Breast epithelium (tissue), 4 donors: ENCODE data around the gene ITPRIP. TPM values are rescaled to one million over a fixed set of nuclear protein-coding genes. Genes with fewer than 3 reads are reported as not detected.

Source experiments
- DNase-seq, 2 donors: peaks; one replicate each; pipeline ENCODE4 v3.0.0-alpha.2; 2019; ENCODE audit warnings: low spot score in 2 of 2
- H3K27ac ChIP-seq, 2 donors: fragments of 200-600 bp; sonication (generic) in 1 of 2; one replicate each; pipeline ENCODE4 v1.5.1; 2016 to 2019; ENCODE audit warnings: mild to moderate bottlenecking in 1 of 2
- H3K27me3 ChIP-seq, 2 donors: fragments of 200-600 bp; sonication (generic) in 1 of 2; one replicate each; pipeline versions ENCODE4 v1.5.1 to v1.6.0; 2017 to 2019; ENCODE audit warnings: control low read depth in 1 of 2, mild to moderate bottlenecking in 1 of 2
- H3K36me3 ChIP-seq: fragments of 200-600 bp; one replicate; pipeline ENCODE4 v1.5.1; 2019
- H3K4me1 ChIP-seq, 2 donors: fragments of 200-600 bp; sonication (generic); one replicate each; pipeline ENCODE4 v1.5.1; 2016 to 2019; ENCODE audit warnings: control low read depth in 1 of 2
- H3K4me3 ChIP-seq, 3 donors: fragments of 200-600 bp; sonication (generic); 1 replicate in 2 of 3; 2 replicates in 1 of 3; pipeline ENCODE4 v1.5.1; 2016 to 2019; ENCODE audit warnings: mild to moderate bottlenecking in 3 of 3, moderate library complexity in 2 of 3
- H3K9me3 ChIP-seq, 2 donors: fragments of 200-600 bp; sonication (generic) in 1 of 2; one replicate each; pipeline ENCODE4 v1.5.1; 2016 to 2019; ENCODE audit warnings: control low read depth in 1 of 2
- POLR2A ChIP-seq: fragments of 450-650 bp; IDR thresholded peaks from one replicate; pipeline ENCODE4 v1.6.1; 2016; ENCODE audit warnings: antibody characterized with exemption, mild to moderate bottlenecking, moderate library complexity
- POLR2AphosphoS5 ChIP-seq, 3 donors: sonication (generic); formaldehyde crosslinking; IDR thresholded peaks; one replicate each; pipeline ENCODE4 v1.6.1; 2017; ENCODE audit warnings: antibody characterized with exemption in 3 of 3
- intact Hi-C: fragments of 100-400 bp; cut with DNase I; formaldehyde crosslinking; loops from one replicate; pipeline ENCODE4 v1.15.1; 2023; ENCODE audit warnings: low total_unique reads
- total RNA-seq, 3 donors: library from RNA; depleted of rRNA; stranded (reverse); fragments of >200 nt; gene quantifications; one replicate each; pipeline ENCODE4 v1.1.0, GENCODE V29; 2016
- TF ChIP-seq, protein P1 (sequence below), 3 donors: fragments of 450-650 bp; IDR thresholded peaks; one replicate each; pipeline ENCODE4 v1.5.1; 2016 to 2017; ENCODE audit warnings: antibody characterized with exemption in 3 of 3, mild to moderate bottlenecking in 3 of 3, moderate library complexity in 3 of 3

Gene ITPRIP
- total RNA-seq, 3 donors from 2014 or later = 12.0 to 35.4 (median 20.9) TPM

DNA sequence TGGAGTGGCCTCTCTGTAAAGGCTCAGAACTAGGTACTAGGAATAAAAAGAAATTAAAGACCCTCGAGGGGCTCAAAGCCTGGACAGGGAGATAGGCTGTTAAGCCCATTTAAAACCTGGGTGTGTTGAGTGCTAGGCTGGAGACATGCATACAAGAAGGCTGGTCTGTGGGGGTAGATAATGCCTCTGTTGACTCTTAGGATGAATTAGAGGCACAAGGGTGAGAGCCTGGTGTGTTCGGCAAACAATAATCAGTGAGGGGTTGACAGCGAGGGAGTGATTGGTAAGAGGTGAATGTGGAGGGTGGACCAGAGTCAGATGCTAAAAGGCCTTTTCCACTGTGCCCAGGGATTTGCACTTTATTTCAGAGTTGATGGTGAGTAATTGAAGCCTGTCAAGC, 56.6 kb downstream of the ITPRIP start:
- no peak for DNase-seq
- Histone ChIP-seq H3K27ac (no peak overlapping the region), H3K27me3 (no peaks in the 10 kb centered on the region), H3K4me3 (no peak overlapping the region), H3K4me1 (no peaks in the 10 kb centered on the region), H3K9me3 (no peaks in the 10 kb centered on the region), H3K36me3 (no peaks in the 10 kb centered on the region)
- intact Hi-C loops = no loop called here
- no peak for TF ChIP-seq POLR2AphosphoS5 (IDR thresholded peaks at IDR 0.05)
- TF ChIP-seq POLR2A = no peak
- TF ChIP-seq, protein P1, sequence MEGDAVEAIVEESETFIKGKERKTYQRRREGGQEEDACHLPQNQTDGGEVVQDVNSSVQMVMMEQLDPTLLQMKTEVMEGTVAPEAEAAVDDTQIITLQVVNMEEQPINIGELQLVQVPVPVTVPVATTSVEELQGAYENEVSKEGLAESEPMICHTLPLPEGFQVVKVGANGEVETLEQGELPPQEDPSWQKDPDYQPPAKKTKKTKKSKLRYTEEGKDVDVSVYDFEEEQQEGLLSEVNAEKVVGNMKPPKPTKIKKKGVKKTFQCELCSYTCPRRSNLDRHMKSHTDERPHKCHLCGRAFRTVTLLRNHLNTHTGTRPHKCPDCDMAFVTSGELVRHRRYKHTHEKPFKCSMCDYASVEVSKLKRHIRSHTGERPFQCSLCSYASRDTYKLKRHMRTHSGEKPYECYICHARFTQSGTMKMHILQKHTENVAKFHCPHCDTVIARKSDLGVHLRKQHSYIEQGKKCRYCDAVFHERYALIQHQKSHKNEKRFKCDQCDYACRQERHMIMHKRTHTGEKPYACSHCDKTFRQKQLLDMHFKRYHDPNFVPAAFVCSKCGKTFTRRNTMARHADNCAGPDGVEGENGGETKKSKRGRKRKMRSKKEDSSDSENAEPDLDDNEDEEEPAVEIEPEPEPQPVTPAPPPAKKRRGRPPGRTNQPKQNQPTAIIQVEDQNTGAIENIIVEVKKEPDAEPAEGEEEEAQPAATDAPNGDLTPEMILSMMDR (IDR thresholded peaks at IDR 0.05) = no peak

- Histone ChIP-seq H3K36me3 (no peaks in the 10 kb centered on the region), H3K9me3 (no peaks in the 10 kb centered on the region), H3K27ac (no peak overlapping the region), H3K4me3 (no peak overlapping the region), H3K4me1 (no peaks in the 10 kb centered on the region), H3K27me3 (no peaks in the 10 kb centered on the region)
- no peak for TF ChIP-seq POLR2AphosphoS5 (IDR thresholded peaks at IDR 0.05)
- TF ChIP-seq POLR2A = no peak
- intact Hi-C loops = no loop called here
- no peak for DNase-seq
These were observed 58.6 kb downstream of the ITPRIP start for GRCh38 chr10:104279550-104280259.

- intact Hi-C loops = no loop called here
These were observed 60.5 kb downstream of the ITPRIP start for GRCh38 chr10:104277785-104278184.

GRCh38 chr10:104276192-104276591, 62.1 kb downstream of the ITPRIP start:
- Histone ChIP-seq H3K4me3 (no peak overlapping the region), H3K36me3 (no peaks in the 10 kb centered on the region), H3K9me3 (no peaks in the 10 kb centered on the region), H3K4me1 (no peaks in the 10 kb centered on the region), H3K27ac (no peak overlapping the region), H3K27me3 (no peaks in the 10 kb centered on the region)
- no peak for TF ChIP-seq POLR2AphosphoS5 (IDR thresholded peaks at IDR 0.05)
- intact Hi-C loops = no loop called here
- no peak for DNase-seq

More at GRCh38 chr10:104277785-104278184, 60.5 kb downstream of the ITPRIP start:
- H3K9me3 ChIP-seq = no peaks in the 10 kb centered on the region
- TF ChIP-seq, protein P1 (IDR thresholded peaks at IDR 0.05) = no peak
- TF ChIP-seq POLR2A = no peak
- TF ChIP-seq POLR2AphosphoS5 (IDR thresholded peaks at IDR 0.05) = no peak
- no peak for DNase-seq
- H3K36me3 ChIP-seq = no peaks in the 10 kb centered on the region
- no peak overlapping the region for H3K4me3 ChIP-seq
- no peak overlapping the region for H3K27ac ChIP-seq
- no peaks in the 10 kb centered on the region for H3K27me3 ChIP-seq
- H3K4me1 ChIP-seq = no peaks in the 10 kb centered on the region

DNA sequence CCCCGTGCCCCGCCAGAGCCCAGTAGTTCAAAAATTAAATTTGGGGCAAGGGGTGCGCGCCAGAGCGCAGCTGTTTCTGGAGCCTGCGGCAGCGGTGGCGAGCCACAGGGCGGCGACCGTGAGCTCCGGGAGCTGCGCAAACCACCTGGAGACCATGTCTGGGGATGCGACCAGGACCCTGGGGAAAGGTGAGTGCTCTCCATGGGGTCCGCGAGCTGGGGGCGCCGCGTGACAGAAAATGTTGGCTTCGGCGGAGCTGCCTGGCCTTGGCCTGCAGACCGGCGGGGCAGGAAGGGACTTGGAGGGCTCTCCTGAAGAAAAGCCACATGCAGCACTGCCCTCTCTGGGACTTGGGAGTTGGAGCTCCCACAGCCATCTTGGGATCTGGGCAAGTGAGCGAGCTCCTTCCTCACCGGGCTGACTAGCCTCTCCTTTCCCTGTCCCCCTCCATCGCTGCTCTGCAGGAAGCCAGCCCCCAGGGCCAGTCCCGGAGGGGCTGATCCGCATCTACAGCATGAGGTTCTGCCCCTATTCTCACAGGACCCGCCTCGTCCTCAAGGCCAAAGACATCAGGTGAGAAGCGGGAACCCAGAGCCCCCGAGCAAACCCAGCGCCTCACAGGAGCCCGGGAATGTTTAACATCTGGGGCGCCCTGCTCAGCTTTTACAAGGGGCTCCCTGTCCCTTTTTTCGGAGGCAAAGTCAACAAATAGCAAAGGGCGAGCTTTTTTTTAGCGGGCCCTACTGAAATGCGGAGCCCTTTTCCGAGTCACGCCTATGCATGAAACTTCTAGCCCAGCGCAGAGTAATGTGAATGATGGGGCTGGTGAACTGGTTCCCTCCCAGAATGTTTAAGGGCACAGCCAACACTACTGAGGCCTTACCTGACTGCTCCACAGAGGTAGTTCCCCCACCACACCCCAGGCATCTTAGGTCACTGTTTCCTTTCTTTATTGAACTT, 63.2 kb downstream of the ITPRIP start:
- Histone ChIP-seq H3K27me3 (no peaks in the 10 kb centered on the region), H3K9me3 (no peaks in the 10 kb centered on the region), H3K36me3 (no peaks in the 10 kb centered on the region), H3K27ac (peak overlapping the region; percentile 71 to 83), H3K4me1 (no peaks in the 10 kb centered on the region), H3K4me3 (peak overlapping the region in 2 of 3 donors; percentile 58 to 72)
- intact Hi-C loops = no loop called here
- TF ChIP-seq, protein P1 (IDR thresholded peaks at IDR 0.05) = peak; percentile 62 to 86 (median 67)
- TF ChIP-seq POLR2AphosphoS5 (IDR thresholded peaks at IDR 0.05) (peak in 1 of 3 donors; percentile 18), POLR2A (no peak)
- no peak for DNase-seq
